CMK (cell line): ENCODE measurements around the gene SEPTIN1.
A peak's percentile ranks its signal among the peaks of the same experiment; 100 is the strongest.

Experiments used
- DNase-seq: peaks from one replicate; pipeline ENCODE4 v3.0.0-alpha.2; 2010; ENCODE audit warnings: low read depth

The SEPTIN1 gene

GRCh38 chr16:30377050-30377811, 5.1 kb downstream of the SEPTIN1 start:
- peak; percentile 95 for DNase-seq

GRCh38 chr16:30376461-30376902, 5.9 kb downstream of the SEPTIN1 start:
- DNase-seq, result no peak

DNA sequence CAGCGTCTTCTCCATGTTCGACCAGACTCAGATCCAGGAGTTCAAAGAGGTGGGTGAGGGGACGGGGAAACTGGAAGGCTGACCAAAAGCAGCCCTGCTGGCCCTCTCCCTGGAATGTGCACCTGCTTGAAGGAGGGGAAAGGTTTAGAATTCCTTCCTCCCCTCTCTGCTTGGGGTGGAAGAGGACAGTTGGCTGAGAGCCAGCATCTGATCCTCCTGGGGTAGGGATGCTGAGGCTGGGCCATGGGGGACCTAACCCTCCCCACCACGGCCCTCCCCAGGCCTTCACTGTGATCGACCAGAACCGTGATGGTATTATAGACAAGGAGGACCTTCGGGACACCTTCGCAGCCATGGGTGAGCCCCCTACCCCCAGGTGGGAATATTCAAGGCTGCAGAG, 6.5 kb downstream of the SEPTIN1 start:
- DNase-seq, result no peak

GRCh38 chr16:30374538-30374937, 7.8 kb downstream of the SEPTIN1 start, which contains the start of gene MYL11:
Gene MYL11 (plus strand): TSS chr16:30374802. CDS start chr16:30374858, 56 bp downstream.
- no peak for DNase-seq

GRCh38 chr16:30372725-30373124, 9.6 kb downstream of the SEPTIN1 start:
- no peak for DNase-seq

DNA sequence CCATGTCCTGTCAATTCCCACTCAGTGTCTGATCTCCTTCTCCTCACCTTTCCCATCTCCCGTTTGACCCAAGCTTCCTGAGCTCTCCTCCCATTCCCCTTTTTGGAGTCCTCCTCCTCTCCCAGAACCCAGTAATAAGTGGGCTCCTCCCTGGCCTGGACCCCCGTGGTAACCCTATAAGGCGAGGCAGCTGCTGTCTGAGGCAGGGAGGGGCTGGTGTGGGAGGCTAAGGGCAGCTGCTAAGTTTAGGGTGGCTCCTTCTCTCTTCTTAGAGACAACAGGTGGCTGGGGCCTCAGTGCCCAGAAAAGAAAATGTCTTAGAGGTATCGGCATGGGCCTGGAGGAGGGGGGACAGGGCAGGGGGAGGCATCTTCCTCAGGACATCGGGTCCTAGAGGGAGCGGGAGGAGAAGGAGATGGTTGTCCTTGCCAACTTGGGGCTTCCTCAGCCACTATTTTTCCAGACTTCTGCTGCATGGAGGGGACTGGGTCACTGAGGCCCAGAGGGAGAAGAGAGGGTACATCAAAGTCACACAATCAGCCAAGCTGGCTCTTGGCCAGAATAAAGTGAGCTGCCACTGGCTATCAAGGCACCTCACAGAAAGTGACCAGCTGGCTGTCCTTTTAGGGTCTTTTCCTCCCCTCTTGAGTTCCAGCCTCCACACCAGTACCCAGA, 10.2 kb downstream of the SEPTIN1 start:
- no peak for DNase-seq

- DNase-seq, result no peak
These were observed 11.0 kb downstream of the SEPTIN1 start for GRCh38 chr16:30371248-30371816.

GRCh38 chr16:30370456-30371247, 11.7 kb downstream of the SEPTIN1 start, which contains the start of gene TBC1D10B:
Gene TBC1D10B (minus strand): TSS chr16:30370494. CDS start chr16:30370183, 311 bp downstream.
- DNase-seq, result peak; percentile 100

- no peak for DNase-seq
These were observed 12.4 kb downstream of the SEPTIN1 start for GRCh38 chr16:30369938-30370455.

- no peak for DNase-seq
These were observed 13.0 kb downstream of the SEPTIN1 start for GRCh38 chr16:30369091-30369937.

DNA sequence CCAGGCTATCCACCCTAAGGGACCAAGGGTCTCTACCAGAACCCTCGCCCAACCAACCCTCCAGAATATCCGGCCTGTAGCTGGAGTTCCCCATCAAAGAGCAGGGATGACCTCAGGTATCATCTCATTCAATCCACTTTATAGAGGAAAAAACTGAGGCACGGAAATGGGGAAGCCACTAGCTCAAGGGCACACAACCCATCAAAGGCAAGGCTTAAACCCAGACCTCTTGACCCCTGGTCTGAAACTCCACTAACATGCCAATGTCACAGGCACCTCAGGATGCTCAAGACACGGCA, 13.6 kb downstream of the SEPTIN1 start:
- no peak for DNase-seq

DNA sequence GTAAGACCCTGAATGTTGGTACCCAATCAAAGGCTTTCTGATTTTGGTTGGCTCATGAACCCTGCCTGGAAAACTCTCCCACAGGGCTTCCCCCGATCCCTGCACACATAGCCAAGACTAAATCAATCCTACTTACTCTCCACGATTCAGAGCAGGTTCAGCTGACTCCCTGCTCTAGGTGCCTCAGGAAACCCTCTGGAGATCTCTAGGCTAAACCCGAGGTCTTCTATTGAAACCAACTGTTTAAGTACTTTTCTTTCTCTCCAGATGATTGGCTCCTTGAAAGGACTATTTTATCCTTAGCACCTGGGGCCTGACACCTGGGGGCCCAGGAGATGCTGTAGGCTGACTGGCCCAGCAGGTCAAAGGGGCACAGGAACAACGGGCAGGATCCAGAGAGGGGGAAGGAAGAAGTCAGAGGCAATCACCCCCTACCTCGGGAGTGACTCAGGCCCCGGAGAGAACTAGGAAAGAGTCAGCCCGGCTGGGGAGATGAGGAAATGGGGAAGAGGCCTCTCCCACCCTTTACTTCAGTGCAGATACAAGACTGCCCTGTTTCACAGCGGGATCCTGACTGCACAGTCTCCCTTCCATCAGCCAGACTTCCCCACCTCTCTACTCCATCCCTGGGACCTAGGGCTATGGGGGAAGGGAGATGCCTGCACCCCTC, 14.1 kb downstream of the SEPTIN1 start:
- no peak for DNase-seq

- DNase-seq, result no peak
These were observed 14.9 kb downstream of the SEPTIN1 start for GRCh38 chr16:30367349-30368009.

DNA sequence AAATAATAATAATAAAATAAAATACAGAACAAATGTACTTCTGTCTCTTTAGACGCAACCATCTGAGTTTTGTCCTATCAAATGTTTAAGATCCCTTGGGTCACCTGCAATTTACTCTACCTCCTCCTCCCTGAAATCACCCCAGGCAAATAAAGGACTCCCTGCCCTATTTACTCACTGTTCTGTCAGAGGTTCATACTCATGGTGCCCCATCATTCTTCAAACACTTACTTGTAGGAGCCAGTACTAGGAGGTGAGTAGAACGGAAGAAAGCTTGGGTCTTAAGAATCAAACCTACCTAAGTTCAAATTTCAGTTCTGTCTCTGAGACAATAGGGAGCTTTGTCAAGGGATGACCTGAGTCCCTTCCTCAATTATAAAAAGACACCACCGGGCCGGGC, 15.8 kb downstream of the SEPTIN1 start:
- no peak for DNase-seq

GRCh38 chr16:30365200-30365599, 17.2 kb downstream of the SEPTIN1 start:
- no peak for DNase-seq

DNA sequence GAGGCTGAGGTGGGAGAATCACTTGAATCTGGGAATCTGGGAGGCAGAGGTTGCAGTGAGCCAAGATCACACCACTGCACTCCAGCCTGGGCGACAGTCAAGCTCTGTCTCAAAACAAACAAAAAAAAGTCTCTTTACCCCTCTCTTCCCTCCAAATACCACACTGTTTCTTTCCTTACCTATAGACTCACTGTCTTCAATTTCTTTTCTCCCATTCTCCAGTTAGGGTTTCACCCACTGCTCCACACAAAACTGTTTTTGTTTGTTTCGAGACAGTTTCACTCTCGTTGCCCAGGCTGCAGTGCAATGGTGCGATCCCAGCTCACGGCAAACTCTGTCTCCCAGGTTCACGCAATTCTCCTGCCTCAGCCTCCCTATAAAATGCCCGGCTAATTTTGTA, 21.2 kb downstream of the SEPTIN1 start:
- no peak for DNase-seq

DNA sequence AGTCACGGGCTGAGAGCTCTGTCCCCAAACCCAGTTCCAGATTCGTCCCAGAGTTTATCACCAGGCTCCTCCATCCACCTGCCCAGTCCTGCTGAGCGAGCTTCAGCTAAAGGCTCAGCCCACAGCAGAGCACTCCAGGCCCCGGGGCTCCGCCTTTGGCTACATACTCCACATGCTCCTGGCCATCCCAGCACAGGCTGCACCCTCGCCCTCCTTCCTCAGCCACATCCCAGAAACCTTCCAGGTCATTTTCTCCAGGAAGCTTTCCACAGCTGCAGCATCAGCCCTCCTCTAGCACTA, 22.5 kb downstream of the SEPTIN1 start:
- no peak for DNase-seq

DNA sequence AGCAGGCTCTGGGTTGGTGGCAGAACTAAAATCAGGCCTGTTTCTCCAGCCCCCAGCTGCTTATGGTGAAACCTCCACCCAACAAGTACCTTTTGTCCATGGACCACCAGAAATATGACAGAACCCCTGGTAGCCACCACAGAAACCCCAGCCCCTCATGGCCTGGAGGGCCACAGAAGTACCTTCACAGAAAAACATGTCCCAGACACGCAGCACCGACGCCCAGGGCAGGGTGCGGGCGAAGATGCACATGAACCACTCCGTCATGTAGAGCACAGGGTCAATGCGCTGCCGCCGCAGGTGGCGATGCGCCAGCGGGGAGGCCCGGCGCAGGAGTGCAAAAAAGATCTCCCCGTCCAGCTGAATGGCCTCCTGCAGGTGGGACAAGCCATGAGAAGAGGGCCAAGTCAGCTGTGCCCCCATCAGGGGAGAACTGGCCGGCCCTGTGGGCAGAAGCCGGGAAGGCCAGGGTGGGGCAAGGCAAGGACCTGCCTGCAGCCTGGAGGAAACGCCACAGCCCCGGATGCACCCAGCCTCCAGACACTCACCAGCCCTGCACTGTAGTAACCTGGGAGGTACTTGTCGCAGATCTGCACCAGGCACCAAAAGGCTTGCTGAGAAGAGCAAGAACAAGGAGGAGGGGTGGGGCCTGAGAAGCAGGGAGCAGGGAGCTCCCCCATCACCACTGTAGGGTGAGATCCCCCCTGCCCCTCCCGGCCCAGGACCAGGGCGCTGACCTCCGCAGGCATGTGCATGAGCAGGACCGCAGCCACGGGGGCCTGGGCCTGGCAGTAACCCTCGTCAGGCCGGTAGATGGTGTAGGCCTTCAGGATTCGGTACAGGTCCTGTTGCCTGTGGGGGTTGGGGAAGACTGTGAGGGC, 23.1 kb downstream of the SEPTIN1 start:
- no peak for DNase-seq

- no peak for DNase-seq
These were observed 23.8 kb downstream of the SEPTIN1 start for GRCh38 chr16:30358577-30358936.
